ENCODE results near the gene TCEAL1.

GRCh38 chrX:103656617-103657016 lies 27.8 kb downstream of the TCEAL1 start:
- TF ChIP-seq CTCF (IDR thresholded peaks at IDR 0.05; ENCODE audit: insufficient read depth, low read length): no peak
- no peak for TF ChIP-seq REST (IDR thresholded peaks at IDR 0.05; ENCODE audit: insufficient replicate concordance, low read depth)
- no peak for TF ChIP-seq POLR2AphosphoS5 (IDR thresholded peaks at IDR 0.05; ENCODE audit: low read depth)

Data from HL-60 (cell line).